ENCODE data around the gene FOXC1. TPM values are rescaled to one million over a fixed set of nuclear protein-coding genes. Genes with fewer than 3 reads are reported as not detected.

The FOXC1 gene
- total RNA-seq, 1 experiment from 2014 or later, result 10.3 TPM

DNA sequence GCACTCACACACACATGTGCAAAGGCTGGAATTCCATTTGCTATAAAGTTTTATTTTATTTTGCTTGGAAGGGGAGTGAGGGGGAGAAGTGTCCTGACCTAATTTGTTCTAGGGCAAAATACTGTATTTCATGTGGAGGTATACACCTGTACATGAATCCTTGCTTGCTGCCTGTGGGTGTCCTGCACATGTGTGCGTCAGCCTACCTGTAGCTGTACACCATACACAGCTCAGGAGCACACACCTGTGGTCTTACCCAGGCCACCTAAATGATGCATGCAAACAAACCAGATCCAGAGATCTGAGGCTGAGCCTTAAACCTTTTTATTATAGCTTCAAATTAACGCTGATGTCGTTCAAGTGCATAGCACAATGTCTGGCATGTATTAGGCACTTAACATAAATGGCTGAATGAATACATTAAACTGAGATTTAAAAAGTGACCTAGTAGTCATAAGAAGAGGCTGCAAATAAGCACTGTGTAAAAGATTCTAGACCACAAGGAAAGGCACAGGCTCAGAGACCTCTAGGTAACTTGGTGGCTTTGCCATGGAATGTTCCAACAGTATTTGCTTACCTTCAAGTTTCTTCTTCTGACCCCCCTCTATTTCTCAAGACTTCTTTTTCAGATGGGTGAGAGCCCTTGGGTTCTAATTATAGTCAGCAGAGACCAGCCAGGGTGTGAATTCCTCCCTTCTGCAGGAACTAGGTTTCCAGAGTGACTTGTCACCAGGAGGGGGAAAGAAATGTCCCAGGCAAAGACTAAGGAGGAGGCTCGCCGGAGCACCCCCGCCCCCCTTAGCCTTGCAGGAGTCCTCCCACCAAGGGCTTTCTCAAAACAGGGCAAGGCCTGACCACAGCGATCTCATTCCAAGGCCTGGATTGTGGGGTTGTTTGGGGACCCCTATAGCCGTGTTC, 13.4 kb downstream of the FOXC1 start:
- no peak for DNase-seq (ENCODE audit: low read depth)

DNA sequence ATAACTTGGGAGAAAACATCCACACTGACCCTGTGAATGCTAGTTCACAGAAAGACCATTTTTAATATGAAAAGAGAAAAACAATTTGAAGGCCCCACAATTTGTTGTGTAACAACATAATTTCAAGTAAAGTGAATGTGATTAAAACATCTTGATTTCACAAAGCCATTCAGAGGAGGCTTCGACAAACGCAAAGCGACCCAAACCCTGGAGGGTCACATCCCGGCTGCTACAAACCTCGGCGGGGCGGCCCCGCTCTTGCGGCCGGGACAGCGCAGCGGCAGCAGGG, 14.0 kb downstream of the FOXC1 start:
- no peak for DNase-seq (ENCODE audit: low read depth)

DNA sequence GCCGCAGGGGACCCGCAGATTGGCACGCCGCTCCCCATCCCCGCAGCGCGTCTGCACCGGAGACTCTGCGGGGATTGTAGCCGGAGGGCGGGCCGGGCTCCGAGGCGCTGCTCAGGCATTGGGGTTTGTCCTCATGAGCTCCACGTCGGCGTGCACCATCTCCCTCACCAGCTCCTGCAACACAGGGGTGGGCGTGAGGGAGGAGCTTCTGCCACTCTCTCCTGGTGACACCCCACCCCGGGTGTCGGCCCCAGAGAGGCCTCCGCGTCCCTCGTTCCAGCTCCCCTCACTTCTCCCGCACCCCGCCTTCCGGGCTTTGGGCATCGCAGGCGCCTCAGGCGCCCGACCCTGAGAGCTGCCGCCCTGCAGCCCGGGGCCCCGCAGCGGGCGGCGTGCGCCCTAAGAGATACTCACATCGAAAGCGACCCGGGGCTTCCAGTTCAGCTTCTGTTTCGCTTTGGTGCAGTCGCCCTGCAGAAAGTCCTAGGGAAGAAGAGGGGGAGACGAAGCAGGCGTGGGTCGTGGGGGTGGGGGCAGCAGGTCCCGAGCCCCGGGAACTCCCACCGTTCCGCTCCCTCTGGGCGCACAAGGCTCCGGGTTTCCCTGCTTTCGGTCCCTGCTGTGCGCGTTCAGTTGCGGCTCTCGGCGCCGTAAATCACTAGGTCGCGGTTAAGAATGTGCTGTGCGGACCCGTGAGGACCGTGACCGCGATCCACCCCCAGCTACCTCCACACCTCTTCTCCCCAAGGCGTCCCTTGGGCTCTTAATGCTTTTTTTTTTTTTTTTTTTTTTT, 14.5 kb downstream of the FOXC1 start:
- DNase-seq (ENCODE audit: low read depth), result no peak

DNA sequence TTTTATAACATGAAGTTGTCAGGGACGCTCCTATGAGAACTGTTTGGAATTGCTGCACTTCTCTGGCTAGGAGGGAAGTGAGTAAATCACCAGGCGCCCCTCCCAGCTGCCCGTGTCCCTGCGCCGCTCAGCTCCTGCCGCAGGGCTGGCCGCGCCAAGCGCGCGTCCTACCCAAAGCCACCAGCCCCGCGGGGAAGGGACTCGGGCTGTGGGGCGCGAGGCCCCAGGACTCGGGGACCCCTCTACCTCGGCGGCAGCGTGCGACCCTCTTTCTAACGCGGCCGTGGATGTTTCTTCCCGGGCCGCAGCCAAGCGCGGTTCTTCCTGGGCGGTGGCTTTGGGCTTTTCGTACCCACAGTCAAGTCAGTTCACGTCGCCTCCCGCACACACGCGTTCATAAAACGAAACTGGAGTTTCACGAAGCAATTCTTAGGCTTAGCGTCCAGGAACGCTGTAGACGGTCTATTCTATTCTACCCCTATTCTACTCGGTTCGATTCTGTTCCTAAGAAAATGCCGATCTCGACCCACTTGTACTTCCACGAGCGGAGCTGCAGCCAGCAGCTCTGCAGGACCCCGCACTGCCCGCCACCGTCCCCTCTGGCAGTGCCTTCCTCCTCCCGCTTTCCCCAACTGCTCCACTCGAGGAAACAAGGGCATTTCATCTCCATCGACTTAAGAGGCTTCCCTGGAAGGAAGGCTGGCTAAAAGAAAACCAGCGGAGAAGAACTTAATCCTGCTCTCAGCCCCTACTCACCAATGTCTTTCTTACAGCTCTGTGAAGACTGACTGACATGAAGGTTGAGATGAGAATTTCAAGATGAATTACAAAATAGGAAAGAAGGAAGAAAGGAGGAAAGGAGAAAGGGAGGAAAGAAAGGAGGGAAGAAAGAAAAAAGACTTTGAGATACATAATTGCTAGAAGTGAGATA, 15.4 kb downstream of the FOXC1 start:
- peak; percentile 52 for DNase-seq (ENCODE audit: low read depth)

DNA sequence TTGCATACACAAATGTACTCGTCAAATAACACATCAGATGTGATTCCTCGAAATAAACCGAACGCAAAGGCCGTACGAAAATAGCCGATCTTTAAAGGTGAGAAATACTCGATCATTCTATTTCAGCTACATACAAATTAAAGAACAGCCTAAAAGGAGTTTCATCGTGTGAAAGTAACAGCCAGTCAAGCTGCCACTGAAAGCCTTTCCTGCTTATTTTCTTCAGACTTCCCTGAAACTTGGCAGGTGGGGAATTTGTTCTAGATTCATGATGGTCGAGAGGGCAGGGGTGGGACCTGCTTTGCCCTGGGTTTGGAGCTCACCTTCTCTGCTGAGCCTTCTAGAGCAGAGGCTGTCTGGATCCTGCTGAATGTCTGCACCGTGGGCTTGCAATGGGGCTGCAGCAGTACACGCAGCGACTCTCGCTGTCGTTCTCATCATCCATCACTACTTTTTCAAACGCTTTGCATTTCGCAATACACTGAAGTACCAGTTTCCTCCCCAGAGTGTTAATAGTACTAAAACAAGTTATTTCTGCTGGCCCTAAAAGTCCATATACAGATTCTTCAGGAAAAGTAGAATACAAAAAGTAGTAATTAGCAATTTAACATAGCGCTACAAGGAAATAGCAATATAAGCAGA, 16.2 kb downstream of the FOXC1 start:
- DNase-seq (ENCODE audit: low read depth), result no peak

DNA sequence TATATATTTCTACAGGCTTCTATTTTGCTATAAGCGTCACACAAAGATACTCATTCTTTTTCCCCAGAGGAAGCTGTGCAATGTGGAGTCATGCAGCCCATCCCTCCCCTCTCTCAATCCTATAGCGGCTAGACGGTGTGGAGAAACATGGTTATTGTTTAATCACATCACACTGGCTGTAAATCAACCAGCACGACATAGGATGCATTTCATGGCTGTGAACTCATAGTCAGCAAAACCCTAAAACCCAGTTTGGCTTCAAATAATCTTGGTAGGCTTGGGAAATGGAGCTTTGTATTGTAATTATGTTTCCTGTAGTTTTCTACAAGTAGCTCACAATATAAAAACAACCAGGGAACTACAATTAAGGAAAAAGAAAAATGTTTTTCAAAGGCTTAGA, 16.8 kb downstream of the FOXC1 start:
- DNase-seq (ENCODE audit: low read depth), result no peak

DNA sequence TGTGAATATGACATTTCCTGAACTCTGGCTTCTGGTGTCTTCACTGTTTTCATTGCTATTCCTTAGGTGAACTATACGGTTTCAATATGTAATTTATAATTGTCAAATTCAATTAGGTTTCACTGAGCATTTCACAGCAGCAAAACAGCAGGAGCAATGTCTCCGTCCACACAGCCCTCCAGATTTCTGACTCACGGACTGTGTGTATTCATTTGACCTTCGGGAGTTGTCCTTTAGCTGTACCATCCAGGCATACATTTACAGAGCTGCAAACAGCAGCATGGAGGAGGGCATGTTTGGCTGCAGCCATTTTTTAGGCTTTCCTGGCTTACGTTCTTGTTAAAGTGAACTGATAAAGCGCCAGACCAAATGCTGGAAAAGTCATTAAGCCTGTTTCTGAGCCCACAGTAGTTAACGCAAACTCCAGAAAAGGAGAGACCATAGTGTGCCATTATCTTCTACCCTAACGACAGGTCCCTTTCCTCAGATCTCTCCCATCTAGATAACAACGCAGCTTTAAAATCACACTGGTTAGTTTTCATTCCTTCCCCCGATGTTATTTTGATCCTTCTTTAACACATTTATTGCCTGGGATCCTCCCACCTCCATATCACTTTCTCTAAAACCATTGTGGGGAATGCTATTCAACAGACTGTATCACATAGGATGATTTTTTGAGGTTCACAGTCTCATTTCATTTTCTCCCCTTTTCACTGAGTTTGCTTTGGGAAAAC, 18.3 kb downstream of the FOXC1 start:
- DNase-seq (ENCODE audit: low read depth), result no peak

DNA sequence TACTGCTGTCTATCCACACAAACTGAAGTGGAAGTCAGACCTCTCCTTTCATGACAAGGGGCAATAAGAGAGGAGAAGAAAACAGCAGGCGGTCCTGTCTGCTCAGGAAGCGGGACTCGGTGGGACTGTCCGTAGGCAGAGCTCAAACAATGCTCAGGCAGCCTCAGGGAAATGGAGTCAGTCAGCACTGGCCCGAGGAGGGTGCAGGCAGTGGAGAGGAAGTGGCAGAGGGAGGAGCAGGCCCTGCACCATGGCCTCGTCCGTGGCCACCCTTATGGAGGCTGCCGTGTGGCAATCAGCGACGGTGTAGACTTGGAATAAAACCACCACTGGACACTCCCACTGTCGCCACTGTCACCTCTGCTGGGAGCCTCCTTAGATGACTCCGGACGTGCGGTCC, 19.6 kb downstream of the FOXC1 start:
- no peak for DNase-seq (ENCODE audit: low read depth)

DNA sequence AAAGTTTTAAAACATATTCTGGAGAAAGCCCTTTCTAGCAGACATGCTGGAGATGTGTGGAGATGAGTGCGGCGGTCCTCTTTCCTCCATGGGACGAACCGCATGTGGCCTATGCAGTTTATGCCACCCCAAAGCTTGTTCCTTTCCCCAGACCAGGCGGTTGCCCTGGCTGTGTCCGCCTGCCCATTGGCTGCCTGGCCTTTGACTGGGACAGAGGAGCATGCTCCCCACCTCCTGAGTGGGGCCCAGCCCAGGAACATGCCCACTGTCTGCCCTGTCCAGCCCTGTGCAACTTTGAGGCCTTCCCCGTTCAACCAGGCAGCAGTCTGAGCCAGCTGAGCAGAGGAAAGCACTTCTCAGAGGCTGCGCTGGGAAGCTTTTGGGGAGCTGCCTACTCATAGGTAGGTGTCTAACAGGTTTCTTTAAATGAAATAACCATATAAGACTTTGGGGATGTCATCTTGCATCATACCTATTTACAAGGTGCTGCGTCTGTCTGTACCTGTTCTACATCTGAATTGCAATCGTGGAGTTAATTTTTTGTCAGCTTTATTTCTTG, 20.6 kb downstream of the FOXC1 start:
- DNase-seq (ENCODE audit: low read depth), result no peak

DNA sequence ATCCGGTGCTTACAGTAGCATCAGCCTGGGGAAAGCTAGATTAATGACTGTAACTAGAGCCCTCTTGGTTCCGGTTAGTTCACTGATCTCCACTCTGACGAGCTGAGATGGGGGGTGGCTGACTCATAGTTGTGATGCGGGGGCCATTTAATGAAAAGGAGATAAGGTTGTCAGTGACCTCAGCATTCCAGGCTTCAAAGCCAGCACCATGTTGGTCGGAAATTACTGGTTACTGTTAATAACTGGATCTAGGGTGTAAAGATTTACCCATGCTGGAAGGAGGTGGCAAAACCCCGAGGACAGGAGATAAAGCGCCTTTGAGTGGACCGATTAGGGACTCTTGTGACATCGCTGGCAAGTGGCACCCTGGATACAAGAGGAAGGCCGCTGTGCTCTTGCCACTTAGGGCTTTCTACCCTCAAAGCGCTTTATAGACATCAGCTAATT, 21.1 kb downstream of the FOXC1 start:
- DNase-seq (ENCODE audit: low read depth), result peak; percentile 53

DNA sequence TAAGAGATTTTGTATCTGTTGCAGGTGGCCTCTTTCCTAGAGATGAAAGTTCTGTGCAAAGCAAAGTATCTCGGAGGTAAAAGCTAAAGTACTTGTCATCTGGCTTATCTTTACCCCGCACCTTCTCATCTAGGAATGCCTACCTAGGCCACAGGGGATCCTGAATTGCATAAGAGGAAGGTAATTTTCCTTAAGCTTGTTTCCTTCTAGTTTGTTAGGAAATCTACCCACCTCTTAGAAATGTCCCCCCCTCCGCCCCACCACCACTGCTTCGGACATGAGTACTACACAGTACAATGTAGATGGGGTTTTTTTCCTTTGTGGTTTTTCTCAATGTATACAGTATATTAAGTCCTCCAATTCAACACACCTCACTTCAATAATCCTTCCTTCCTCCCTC, 21.5 kb downstream of the FOXC1 start:
- DNase-seq (ENCODE audit: low read depth), result no peak

DNA sequence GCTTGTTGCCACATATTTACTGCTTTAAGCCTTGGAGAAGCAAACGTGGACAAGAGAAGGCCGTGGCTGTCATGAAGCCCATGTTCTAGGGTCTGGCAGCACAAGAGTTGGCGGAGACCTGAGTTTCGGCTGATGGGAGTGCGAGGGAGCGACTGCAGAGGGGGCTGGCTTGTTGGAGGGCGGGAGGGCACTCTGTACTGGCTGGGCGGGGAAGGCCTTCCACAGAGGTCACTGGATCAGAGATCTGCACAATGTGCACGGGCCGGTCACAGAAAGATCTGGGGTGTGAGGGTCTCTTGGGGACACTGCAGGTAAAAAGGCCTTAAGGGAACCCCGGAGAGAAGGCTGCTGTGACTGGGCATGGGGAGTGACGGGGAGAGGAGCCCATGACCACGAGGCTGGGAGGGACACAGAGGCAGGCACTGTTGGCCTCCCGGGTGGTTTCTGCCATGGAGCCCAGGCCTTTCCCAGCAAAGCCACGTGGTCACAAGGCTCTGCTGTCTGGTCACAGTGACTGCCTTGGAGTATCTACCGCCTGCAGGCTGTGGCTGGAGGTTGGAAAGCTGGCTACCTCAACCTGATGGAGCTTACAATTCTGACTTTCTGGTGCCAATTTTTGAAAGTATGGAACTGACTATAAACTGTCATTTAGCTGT, 23.8 kb downstream of the FOXC1 start:
- no peak for DNase-seq (ENCODE audit: low read depth)

DNA sequence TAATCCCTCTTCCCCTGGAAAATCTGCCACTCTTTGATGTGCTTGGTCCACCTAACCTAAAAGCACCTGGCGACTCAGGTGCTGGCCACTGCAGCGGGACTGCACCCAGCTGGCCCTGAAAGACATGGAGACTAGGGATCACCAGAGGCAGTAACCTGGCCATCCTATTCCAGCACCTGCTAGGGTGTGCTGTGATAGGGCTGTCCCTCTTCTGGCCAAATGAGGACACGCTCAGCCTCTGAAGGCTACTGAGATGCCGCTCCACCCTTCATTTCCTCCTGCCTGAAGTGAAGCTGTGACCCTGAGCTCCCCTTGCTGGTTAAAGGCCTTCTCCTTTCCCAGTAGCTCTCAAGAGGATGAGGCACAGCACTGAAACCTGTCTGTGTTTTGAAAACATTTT, 24.4 kb downstream of the FOXC1 start:
- no peak for DNase-seq (ENCODE audit: low read depth)

DNA sequence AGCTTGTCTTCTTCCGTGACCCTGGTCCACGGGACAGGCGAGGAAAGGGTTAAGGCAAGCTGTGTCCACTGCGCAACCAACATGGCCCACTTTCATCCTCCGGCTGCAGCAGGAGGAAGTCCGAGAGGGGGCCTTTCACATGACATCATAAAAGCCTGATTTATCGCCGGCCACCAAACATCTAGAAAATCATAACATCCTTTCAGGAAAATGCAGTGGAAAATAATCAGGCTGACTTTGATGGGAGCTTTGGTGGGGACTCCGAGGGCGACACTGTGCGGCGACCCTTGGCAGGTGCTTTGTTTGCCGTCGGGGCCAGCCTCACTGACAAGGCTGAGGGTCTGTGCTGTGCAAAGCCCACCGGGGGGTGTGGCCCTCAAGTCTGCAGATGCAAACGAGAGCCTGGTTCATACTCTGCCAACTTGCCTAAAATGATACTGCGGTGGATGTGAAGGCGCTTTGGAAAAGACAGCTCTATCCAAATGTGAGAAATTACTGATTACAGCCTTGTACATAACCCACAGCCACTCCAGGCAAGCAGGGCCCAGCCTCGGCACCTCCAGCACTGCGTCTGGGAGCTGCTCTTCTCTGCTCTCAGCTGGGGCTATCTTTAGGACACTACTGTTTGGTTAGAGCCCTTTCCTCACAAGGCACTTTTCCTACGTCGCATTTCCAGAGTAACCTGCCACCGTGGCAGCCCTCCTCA, 25.7 kb downstream of the FOXC1 start:
- no peak for DNase-seq (ENCODE audit: low read depth)

DNA sequence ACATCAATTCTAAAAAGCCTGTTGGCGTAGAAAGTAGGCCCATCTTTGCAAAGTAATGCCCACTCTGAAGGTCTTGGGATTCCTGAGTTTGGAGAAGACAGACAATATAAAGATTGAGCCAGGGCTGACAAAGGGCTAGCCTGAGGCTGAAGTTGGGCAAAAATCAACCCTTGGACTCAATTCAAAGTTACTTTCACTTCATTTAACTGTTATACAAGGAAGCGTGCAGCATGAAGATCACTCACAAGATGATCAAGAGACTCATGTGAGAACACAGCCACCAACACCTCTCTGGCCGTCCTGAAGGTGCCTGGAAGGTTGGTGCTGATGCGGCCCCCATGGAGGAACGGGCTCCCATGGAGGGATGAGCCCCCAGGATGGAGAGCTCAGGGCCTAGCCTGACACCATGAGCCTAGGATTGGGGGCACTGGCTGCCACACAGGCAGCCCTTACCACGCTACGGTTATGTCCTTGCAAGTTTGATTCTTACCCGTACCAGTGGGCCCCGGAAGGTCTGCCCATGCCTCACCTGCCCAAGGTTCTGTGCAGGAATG, 26.6 kb downstream of the FOXC1 start:
- DNase-seq (ENCODE audit: low read depth), result no peak

DNA sequence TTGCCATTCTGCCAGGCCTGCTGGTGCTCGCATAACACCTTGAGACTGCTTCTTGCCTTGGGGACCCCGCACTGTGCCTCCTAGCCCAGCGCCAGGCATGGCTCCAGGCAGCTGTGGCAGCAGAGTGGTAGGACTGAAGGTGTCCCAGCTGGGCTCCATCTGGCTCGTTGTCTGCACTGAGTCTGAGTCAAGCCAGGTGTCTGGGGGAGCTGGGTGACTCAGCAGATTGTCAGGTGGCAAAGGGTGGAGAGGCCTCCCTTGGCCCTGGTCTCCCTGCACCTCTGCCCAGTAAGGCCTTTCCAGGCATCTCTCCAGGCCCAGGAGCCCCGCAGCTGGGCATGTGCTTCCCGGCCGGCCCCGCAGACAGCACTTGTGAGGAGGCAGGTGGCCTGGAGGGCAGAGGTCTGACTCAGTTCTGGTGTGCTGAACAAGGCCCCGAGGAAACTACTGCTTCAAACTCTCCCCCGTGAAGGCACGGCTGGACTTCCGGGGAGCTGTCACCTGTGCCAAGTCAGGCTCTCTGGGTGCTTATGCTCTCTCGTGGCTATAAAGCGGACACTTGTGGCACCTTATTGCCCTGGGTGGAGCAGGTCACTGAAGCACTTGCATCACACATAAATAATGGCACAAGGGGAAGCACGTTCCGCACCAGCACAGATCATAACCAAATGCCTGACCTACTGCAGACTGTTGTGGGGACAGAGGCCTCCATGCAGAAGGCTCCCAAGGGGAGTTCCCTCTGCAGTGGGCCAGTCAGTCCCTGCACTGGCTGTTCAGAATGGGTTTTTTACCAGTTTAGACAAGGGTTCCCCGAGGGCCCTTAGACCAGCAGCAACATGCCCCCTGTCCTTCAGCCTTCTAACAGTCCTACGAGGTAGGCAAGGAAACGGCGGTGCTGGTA, 27.5 kb downstream of the FOXC1 start:
- DNase-seq (ENCODE audit: low read depth), result peak; percentile 30

DNA sequence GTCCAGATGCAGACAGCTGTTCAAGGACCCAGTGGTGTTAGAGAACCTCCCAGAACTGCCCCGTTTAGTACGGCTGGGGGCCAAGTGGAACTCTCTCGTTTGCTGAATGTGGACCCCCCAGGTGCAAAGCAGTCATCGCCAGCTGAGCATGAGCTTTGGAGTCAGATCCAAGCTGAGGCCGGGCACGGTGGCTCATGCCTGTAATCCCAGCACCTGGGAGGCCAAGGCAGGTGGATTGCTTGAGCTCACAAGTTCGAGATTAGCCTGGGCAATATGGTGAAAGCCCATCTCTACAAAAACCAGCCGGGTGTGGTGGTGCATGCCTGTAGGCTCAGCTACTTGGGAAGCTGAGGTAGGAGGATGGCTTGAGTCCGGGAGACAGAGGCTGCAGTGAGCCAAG, 29.7 kb downstream of the FOXC1 start:
- no peak for DNase-seq (ENCODE audit: low read depth)

DNA sequence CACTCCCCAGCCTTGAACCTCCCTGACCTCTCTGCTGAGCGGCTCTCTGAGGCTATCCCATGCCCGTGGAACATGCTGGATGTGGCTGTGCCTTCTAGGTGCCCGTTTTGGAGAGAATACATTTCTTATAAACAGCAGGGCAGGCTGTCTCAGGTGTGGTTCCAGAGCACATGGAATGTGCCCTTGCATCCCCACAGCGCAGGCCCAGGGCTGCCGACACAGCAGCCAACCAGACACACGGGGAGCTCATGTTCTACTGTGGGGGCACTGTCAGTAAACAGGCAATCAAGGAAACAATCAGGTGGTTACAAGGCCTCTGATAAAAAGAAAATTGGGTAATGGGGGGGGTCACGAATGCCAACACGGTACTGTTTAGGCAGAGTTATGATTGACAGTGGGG, 30.8 kb downstream of the FOXC1 start:
- DNase-seq (ENCODE audit: low read depth), result no peak
